GM12878 (cell line): ENCODE results near the gene BBX. TPM values are rescaled to one million over a fixed set of nuclear protein-coding genes. Genes with fewer than 3 reads are reported as not detected.

ENCODE experiments used
- ATAC-seq: fragments of 200-7000 bp; cut with Tn5 transposase; 3 replicates; pipeline ENCODE4 v1.9.1; 2020; ENCODE audit warnings: mild to moderate bottlenecking, moderate library complexity
- BruUV-seq: library from RNA; stranded (reverse); fragments of 400-500 nt; replicated peaks from 2 replicates; lab custom pipeline; 2021; lab: Mats Ljungman, UMichigan
- CTCF ChIA-PET: fragments of 300-600 bp; sonication (Branson Sonifier 250); formaldehyde crosslinking; extraction: SDS; loops from one replicate; lab custom pipeline; 2021; ENCODE audit warnings: inconsistent platforms; lab: Yijun Ruan, JAX
- POLR2A ChIA-PET: fragments of 350-600 bp; formaldehyde crosslinking; extraction: SDS; loops from one replicate; lab custom pipeline; 2021; ENCODE audit warnings: inconsistent platforms; lab: Charles Lee
- RAD21 ChIA-PET: fragments of 300-600 bp; sonication (Branson Sonifier 250); formaldehyde crosslinking; loops from one replicate; lab custom pipeline; 2023; ENCODE audit warnings: antibody characterized with exemption; ENCODE audit not compliant: unreplicated experiment; lab: Charles Lee
- SMC1A ChIA-PET: fragments of 300-600 bp; sonication (Branson Sonifier 250); formaldehyde crosslinking; loops from one replicate; lab custom pipeline; 2023; ENCODE audit not compliant: unreplicated experiment, uncharacterized antibody; lab: Charles Lee
- DNase-seq: peaks from one replicate; pipeline ENCODE4 v3.0.0-alpha.2; 2011; ENCODE audit warnings: low read depth, low spot score
- FAIRE-seq: peaks from 3 replicates; lab custom pipeline; 2011; peaks lifted over from hg19 to GRCh38; lab: Jason Lieb, UNC
- H2AFZ ChIP-seq: 2 replicates; pipeline ENCODE4 v1.6.0; 2011; ENCODE audit warnings: low read depth, low read length, control low read depth; ENCODE audit not compliant: control insufficient read depth
- H3K27ac ChIP-seq: 2 replicates; pipeline ENCODE4 v1.5.1; 2011; ENCODE audit warnings: control low read depth; ENCODE audit not compliant: control insufficient read depth, insufficient read depth
- H3K27me3 ChIP-seq, 2 experiments: replicated peaks in 1 of 2; 2 replicates each; pipeline versions ENCODE4 v1.6.0 to v1.6.1; 2011; ENCODE audit warnings: low read length in 1 of 2; ENCODE audit not compliant: control insufficient read depth in 2 of 2, insufficient read depth in 2 of 2
- H3K36me3 ChIP-seq, 2 experiments: 2 replicates each; pipeline ENCODE4 v1.5.1; 2011; ENCODE audit warnings: low read length in 1 of 2; ENCODE audit not compliant: control insufficient read depth in 2 of 2, insufficient read depth in 2 of 2
- H3K4me1 ChIP-seq: 2 replicates; pipeline ENCODE4 v1.6.1; 2011; ENCODE audit warnings: mild to moderate bottlenecking, low read length, moderate library complexity, mixed read lengths; ENCODE audit not compliant: control insufficient read depth, insufficient read depth
- H3K4me2 ChIP-seq: 2 replicates; pipeline ENCODE4 v1.6.0; 2011; ENCODE audit warnings: control low read depth; ENCODE audit not compliant: control insufficient read depth, insufficient read depth
- H3K4me3 ChIP-seq: fragments of 200-600 bp; sonication (generic); 2 replicates; pipeline ENCODE4 v1.5.1; 2016
- H3K79me2 ChIP-seq: 2 replicates; pipeline ENCODE4 v1.6.0; 2011; ENCODE audit warnings: low read length; ENCODE audit not compliant: control insufficient read depth, insufficient read depth
- H3K9ac ChIP-seq: 2 replicates; pipeline ENCODE4 v1.8.0; 2011; ENCODE audit warnings: low read length, control low read depth, mixed read lengths; ENCODE audit not compliant: control insufficient read depth, insufficient read depth
- H3K9me3 ChIP-seq: replicated peaks from 3 replicates; pipeline ENCODE4 v1.5.1; 2011; ENCODE audit warnings: mild to moderate bottlenecking, low read length; ENCODE audit not compliant: control insufficient read depth, insufficient read depth
- H4K20me1 ChIP-seq: 2 replicates; pipeline ENCODE4 v1.6.0; 2011; ENCODE audit not compliant: control insufficient read depth, insufficient read depth
- ATF7 ChIP-seq: fragments of 450-650 bp; IDR thresholded peaks from 2 replicates; pipeline ENCODE4 v1.6.1; 2016; ENCODE audit warnings: low read depth, mild to moderate bottlenecking
- CHD4 ChIP-seq: fragments of 200-600 bp; sonication (generic); IDR thresholded peaks from 2 replicates; pipeline ENCODE4 v1.6.1; 2016; ENCODE audit warnings: mild to moderate bottlenecking
- EGR1 ChIP-seq, 2 experiments: IDR thresholded peaks; 1 replicate in 1 of 2; 2 replicates in 1 of 2; pipeline ENCODE4 v1.6.1; 2011 to 2012; ENCODE audit warnings: low read depth in 2 of 2, low read length in 2 of 2, borderline replicate concordance in 1 of 2, mild to moderate bottlenecking in 1 of 2, moderate library complexity in 1 of 2
- FOXK2 ChIP-seq: fragments of 450-650 bp; IDR thresholded peaks from 2 replicates; pipeline ENCODE4 v1.6.1; 2017; ENCODE audit warnings: mild to moderate bottlenecking, moderate library complexity
- NFXL1 ChIP-seq: fragments of 450-650 bp; IDR thresholded peaks from 2 replicates; pipeline ENCODE4 v1.6.1; 2017; ENCODE audit warnings: antibody characterized with exemption, mild to moderate bottlenecking, borderline replicate concordance
- NR2C2 ChIP-seq: IDR thresholded peaks from 2 replicates; pipeline ENCODE4 v1.6.1; 2011; ENCODE audit warnings: borderline replicate concordance, low read depth; ENCODE audit not compliant: control insufficient read depth, insufficient read length
- RUNX3 ChIP-seq: IDR thresholded peaks from 2 replicates; pipeline ENCODE4 v1.6.1; 2012; ENCODE audit warnings: low read length, inconsistent platforms
- SIX5 ChIP-seq: IDR thresholded peaks from 2 replicates; pipeline ENCODE4 v1.6.1; 2011; ENCODE audit warnings: mild to moderate bottlenecking, low read depth, low read length, moderate library complexity; ENCODE audit not compliant: severe bottlenecking
- SMC3 ChIP-seq: IDR thresholded peaks from 2 replicates; pipeline ENCODE4 v1.6.1; 2011; ENCODE audit warnings: low read length, improper control_type of control experiment, borderline replicate concordance
- WGBS: methylation state at CpG from one replicate; pipeline ENCODE4 v1.1.6; 2016; ENCODE audit warnings: low lambda C conversion rate; ENCODE audit not compliant: insufficient replicate concordance, insufficient coverage; ENCODE audit errors: missing lambda C conversion rate; 5-methylcytosine and 5-hydroxymethylcytosine counted together
- in situ Hi-C: fragments of 300-500 bp; cut with MboI; formaldehyde crosslinking; loops from 9 replicates; pipeline ENCODE4 v1.14.3; 2018; ENCODE audit warnings: mixed read lengths
- intact Hi-C: fragments of 100-400 bp; cut with micrococcal nuclease; formaldehyde crosslinking; loops from one replicate; pipeline ENCODE4 v1.14.2; 2022; ENCODE audit not compliant: unreplicated experiment
- polyA plus RNA-seq, 11 experiments: library from polyadenylated mRNA; depleted of rRNA in 4 of 11; unstranded in 6 of 11; stranded (reverse) in 5 of 11; fragments of >200 nt; fragmentation: Nextera tagmentation in 4 of 11; fragmentation: Illumina TruSeq in 1 of 11; extraction: Ambion mirVana in 4 of 11; extraction: Trizol in 1 of 11; gene quantifications; 1 replicate in 1 of 11; 2 replicates in 10 of 11; pipeline versions ENCODE4 v1.2.1 to v1.2.3, GENCODE V29; 2011 to 2016; ENCODE audit warnings: inconsistent platforms in 2 of 11, missing spikeins in 2 of 11, low read depth in 1 of 11
- total RNA-seq, 4 experiments: library from RNA; depleted of rRNA in 3 of 4; stranded (reverse); fragments of >200 nt in 3 of 4; fragmentation: Illumina TruSeq in 1 of 4; extraction: Trizol in 1 of 4; gene quantifications; 2 replicates each; pipeline versions ENCODE4 v1.2.1 to v1.2.3, GENCODE V29; 2013 to 2021
- TF ChIP-seq, protein P1 (sequence below): fragments of 450-650 bp; IDR thresholded peaks from 2 replicates; pipeline ENCODE4 v1.6.1; 2017; ENCODE audit warnings: mild to moderate bottlenecking, moderate library complexity
- TF ChIP-seq, protein P2 (sequence below): IDR thresholded peaks from 2 replicates; pipeline ENCODE4 v1.6.1; 2012; ENCODE audit warnings: improper control_type of control experiment, low read depth, low read length; ENCODE audit not compliant: insufficient replicate concordance

BBX gene
- total and polyA plus RNA-seq, 10 of the 15 experiments (the other 5 are each of a cell fraction or from before 2014, with no cell fraction given) = 13.3 to 38.5 (median 32.0) TPM

GRCh38 chr3:107641572-107642307, 119.0 kb downstream of the BBX start:
- Histone ChIP-seq H3K36me3 (no peaks in the 10 kb centered on the region; a peak in 1 of 4 replicates), H3K27me3 (no peaks in the 10 kb centered on the region), H3K4me3 (no peak overlapping the region), H2AFZ (no peak overlapping the region), H3K27ac (peak overlapping the region; percentile 24; the same call in 1 of the 2 replicates), H3K79me2 (no peaks in the 10 kb centered on the region; the same call in 1 of the 2 replicates), H3K4me2 (no peak overlapping the region), H3K9me3 (no peaks in the 10 kb centered on the region), H3K4me1 (peaks cover 14% of the 10 kb centered on the region), H3K9ac (no peak overlapping the region), H4K20me1 (no peaks in the 10 kb centered on the region)
- no TSS peak for BruUV-seq
- in situ Hi-C loops (no loop called here), intact Hi-C loops (no loop called here)
- no peak for DNase-seq
- peak; percentile 45 for ATAC-seq
- ChIA-PET SMC1A (interaction anchor here (0.9 to 6.8 kb wide), 9 partner anchors 9 to 120 kb away, joined by 3 to 70 read pairs (median 7); no protein-coding TSS in a partner anchor), CTCF (interaction anchor here (0.6 to 5.4 kb wide), 22 partner anchors 9 to 561 kb away, joined by 3 to 62 read pairs (median 4); no protein-coding TSS in a partner anchor), POLR2A (interaction anchor here (0.7 to 1.6 kb wide), 7 partner anchors 9 to 57 kb away, joined by 3 to 5 read pairs (median 3); no protein-coding TSS in a partner anchor), RAD21 (interaction anchor here (1.0 to 4.3 kb wide), 5 partner anchors 9 to 220 kb away, joined by 3 to 40 read pairs (median 4); no protein-coding TSS in a partner anchor)
- FAIRE-seq = no peak
- WGBS = 63% methylated on average over 2 of the region's 2 CpGs
- TF ChIP-seq SMC3 = no peak
- 0 out of 2 replicates have a peak, but pooled peaks have one; percentile 19 for TF ChIP-seq ATF7
- no peak for TF ChIP-seq FOXK2
- TF ChIP-seq SIX5 = no peak
- peak; percentile 31; the same call in 1 of the 2 replicates for TF ChIP-seq RUNX3
- TF ChIP-seq NR2C2 = no peak
- no peak for TF ChIP-seq EGR1 (IDR thresholded peaks at IDR 0.05; ENCODE audit: borderline replicate concordance in 1 of 2, low read depth in 2 of 2, low read length in 2 of 2)
- TF ChIP-seq, protein P1, sequence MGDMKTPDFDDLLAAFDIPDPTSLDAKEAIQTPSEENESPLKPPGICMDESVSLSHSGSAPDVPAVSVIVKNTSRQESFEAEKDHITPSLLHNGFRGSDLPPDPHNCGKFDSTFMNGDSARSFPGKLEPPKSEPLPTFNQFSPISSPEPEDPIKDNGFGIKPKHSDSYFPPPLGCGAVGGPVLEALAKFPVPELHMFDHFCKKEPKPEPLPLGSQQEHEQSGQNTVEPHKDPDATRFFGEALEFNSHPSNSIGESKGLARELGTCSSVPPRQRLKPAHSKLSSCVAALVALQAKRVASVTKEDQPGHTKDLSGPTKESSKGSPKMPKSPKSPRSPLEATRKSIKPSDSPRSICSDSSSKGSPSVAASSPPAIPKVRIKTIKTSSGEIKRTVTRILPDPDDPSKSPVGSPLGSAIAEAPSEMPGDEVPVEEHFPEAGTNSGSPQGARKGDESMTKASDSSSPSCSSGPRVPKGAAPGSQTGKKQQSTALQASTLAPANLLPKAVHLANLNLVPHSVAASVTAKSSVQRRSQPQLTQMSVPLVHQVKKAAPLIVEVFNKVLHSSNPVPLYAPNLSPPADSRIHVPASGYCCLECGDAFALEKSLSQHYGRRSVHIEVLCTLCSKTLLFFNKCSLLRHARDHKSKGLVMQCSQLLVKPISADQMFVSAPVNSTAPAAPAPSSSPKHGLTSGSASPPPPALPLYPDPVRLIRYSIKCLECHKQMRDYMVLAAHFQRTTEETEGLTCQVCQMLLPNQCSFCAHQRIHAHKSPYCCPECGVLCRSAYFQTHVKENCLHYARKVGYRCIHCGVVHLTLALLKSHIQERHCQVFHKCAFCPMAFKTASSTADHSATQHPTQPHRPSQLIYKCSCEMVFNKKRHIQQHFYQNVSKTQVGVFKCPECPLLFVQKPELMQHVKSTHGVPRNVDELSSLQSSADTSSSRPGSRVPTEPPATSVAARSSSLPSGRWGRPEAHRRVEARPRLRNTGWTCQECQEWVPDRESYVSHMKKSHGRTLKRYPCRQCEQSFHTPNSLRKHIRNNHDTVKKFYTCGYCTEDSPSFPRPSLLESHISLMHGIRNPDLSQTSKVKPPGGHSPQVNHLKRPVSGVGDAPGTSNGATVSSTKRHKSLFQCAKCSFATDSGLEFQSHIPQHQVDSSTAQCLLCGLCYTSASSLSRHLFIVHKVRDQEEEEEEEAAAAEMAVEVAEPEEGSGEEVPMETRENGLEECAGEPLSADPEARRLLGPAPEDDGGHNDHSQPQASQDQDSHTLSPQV = no peak
- no peak for TF ChIP-seq CHD4
- TF ChIP-seq, protein P2, sequence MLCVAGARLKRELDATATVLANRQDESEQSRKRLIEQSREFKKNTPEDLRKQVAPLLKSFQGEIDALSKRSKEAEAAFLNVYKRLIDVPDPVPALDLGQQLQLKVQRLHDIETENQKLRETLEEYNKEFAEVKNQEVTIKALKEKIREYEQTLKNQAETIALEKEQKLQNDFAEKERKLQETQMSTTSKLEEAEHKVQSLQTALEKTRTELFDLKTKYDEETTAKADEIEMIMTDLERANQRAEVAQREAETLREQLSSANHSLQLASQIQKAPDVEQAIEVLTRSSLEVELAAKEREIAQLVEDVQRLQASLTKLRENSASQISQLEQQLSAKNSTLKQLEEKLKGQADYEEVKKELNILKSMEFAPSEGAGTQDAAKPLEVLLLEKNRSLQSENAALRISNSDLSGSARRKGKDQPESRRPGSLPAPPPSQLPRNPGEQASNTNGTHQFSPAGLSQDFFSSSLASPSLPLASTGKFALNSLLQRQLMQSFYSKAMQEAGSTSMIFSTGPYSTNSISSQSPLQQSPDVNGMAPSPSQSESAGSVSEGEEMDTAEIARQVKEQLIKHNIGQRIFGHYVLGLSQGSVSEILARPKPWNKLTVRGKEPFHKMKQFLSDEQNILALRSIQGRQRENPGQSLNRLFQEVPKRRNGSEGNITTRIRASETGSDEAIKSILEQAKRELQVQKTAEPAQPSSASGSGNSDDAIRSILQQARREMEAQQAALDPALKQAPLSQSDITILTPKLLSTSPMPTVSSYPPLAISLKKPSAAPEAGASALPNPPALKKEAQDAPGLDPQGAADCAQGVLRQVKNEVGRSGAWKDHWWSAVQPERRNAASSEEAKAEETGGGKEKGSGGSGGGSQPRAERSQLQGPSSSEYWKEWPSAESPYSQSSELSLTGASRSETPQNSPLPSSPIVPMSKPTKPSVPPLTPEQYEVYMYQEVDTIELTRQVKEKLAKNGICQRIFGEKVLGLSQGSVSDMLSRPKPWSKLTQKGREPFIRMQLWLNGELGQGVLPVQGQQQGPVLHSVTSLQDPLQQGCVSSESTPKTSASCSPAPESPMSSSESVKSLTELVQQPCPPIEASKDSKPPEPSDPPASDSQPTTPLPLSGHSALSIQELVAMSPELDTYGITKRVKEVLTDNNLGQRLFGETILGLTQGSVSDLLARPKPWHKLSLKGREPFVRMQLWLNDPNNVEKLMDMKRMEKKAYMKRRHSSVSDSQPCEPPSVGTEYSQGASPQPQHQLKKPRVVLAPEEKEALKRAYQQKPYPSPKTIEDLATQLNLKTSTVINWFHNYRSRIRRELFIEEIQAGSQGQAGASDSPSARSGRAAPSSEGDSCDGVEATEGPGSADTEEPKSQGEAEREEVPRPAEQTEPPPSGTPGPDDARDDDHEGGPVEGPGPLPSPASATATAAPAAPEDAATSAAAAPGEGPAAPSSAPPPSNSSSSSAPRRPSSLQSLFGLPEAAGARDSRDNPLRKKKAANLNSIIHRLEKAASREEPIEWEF = no peak
- TF ChIP-seq NFXL1 = no peak
